ENCODE data around the gene ZNF263.

ZNF263 gene

GRCh38 chr16:3283543-3284447 is 504 bp downstream of the ZNF263 start:
- Histone ChIP-seq H3K36me3 (ENCODE audit: low read depth) (peaks cover 32% of the 10 kb centered on the region), H3K4me3 (ENCODE audit: severe bottlenecking) (peak overlapping the region; percentile 88), H3K9me3 (ENCODE audit: severe bottlenecking) (peaks cover 9% of the 10 kb centered on the region), H3K27ac (ENCODE audit: poor library complexity, severe bottlenecking) (peak overlapping the region; percentile 81), H3K27me3 (ENCODE audit: insufficient read depth, poor library complexity, severe bottlenecking) (no peaks in the 10 kb centered on the region), H3K4me1 (ENCODE audit: insufficient read depth, poor library complexity, severe bottlenecking) (no peaks in the 10 kb centered on the region)
- DNase-seq (ENCODE audit: low spot score): no peak
- ATAC-seq (ENCODE audit: low read depth): peak; percentile 12; the same call in 2 of the 3 replicates
- TF ChIP-seq CTCF (IDR thresholded peaks at IDR 0.05; ENCODE audit: poor library complexity, severe bottlenecking): no peak

GRCh38 chr16:3285131-3285530 is 1.8 kb downstream of the ZNF263 start:
- Histone ChIP-seq H3K27me3 (ENCODE audit: insufficient read depth, poor library complexity, severe bottlenecking) (no peaks in the 10 kb centered on the region), H3K9me3 (ENCODE audit: severe bottlenecking) (peaks cover 22% of the 10 kb centered on the region), H3K36me3 (ENCODE audit: low read depth) (peaks cover 46% of the 10 kb centered on the region), H3K4me3 (ENCODE audit: severe bottlenecking) (peak overlapping the region; percentile 88), H3K27ac (ENCODE audit: poor library complexity, severe bottlenecking) (no peak overlapping the region), H3K4me1 (ENCODE audit: insufficient read depth, poor library complexity, severe bottlenecking) (no peaks in the 10 kb centered on the region)
- no peak for DNase-seq (ENCODE audit: low spot score)
- no peak for TF ChIP-seq CTCF (IDR thresholded peaks at IDR 0.05; ENCODE audit: poor library complexity, severe bottlenecking)
- ATAC-seq (ENCODE audit: low read depth): no peak

GRCh38 chr16:3289998-3290673 is 6.8 kb downstream of the ZNF263 start:
- Histone ChIP-seq H3K36me3 (ENCODE audit: low read depth) (peaks cover 81% of the 10 kb centered on the region), H3K4me3 (ENCODE audit: severe bottlenecking) (no peak overlapping the region), H3K27ac (ENCODE audit: poor library complexity, severe bottlenecking) (no peak overlapping the region), H3K27me3 (ENCODE audit: insufficient read depth, poor library complexity, severe bottlenecking) (no peaks in the 10 kb centered on the region), H3K4me1 (ENCODE audit: insufficient read depth, poor library complexity, severe bottlenecking) (no peaks in the 10 kb centered on the region), H3K9me3 (ENCODE audit: severe bottlenecking) (peaks cover 40% of the 10 kb centered on the region)
- no peak for TF ChIP-seq CTCF (IDR thresholded peaks at IDR 0.05; ENCODE audit: poor library complexity, severe bottlenecking)
- DNase-seq (ENCODE audit: low spot score): no peak
- ATAC-seq (ENCODE audit: low read depth): no peak

GRCh38 chr16:3292604-3293003 is 9.3 kb downstream of the ZNF263 start:
- H3K4me1 ChIP-seq (ENCODE audit: insufficient read depth, poor library complexity, severe bottlenecking): no peaks in the 10 kb centered on the region
- H3K4me3 ChIP-seq (ENCODE audit: severe bottlenecking): no peak overlapping the region
- ATAC-seq (ENCODE audit: low read depth) (no peak), DNase-seq (ENCODE audit: low spot score) (no peak)
- peaks cover 61% of the 10 kb centered on the region for H3K36me3 ChIP-seq (ENCODE audit: low read depth)
- no peaks in the 10 kb centered on the region for H3K27me3 ChIP-seq (ENCODE audit: insufficient read depth, poor library complexity, severe bottlenecking)
- no peak for TF ChIP-seq CTCF (IDR thresholded peaks at IDR 0.05; ENCODE audit: poor library complexity, severe bottlenecking)
- H3K9me3 ChIP-seq (ENCODE audit: severe bottlenecking): peaks cover 35% of the 10 kb centered on the region
- no peak overlapping the region for H3K27ac ChIP-seq (ENCODE audit: poor library complexity, severe bottlenecking)

Data from RWPE2 (cell line).